GM12801 (cell line): ENCODE results near the gene ALX3.

ENCODE experiments used
- TF ChIP-seq, protein P1 (sequence below): IDR thresholded peaks from one replicate; pipeline ENCODE4 v1.5.1; 2011; ENCODE audit warnings: control low read depth; ENCODE audit not compliant: insufficient read length; ENCODE audit errors: extremely low read depth

Gene ALX3

DNA sequence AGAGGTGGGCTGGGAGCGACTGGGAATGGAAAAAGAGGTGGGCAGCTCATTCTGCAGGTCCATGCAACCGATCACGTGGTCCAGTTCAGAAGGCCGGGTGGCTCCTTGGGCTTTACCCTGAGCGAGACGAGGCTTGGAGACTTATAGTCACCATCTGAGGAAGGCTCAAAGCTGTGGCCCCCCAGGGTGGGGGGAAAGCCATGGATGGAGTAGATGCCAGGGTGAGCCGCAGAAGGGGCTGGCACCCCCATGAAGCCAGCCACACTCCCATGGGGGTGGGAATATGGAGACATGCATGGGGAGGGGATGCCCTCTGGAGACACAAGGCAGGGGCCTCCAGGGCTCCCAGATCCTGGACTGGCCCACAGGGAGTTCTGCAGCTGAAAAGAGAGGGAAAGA is 9.8 kb downstream of the ALX3 start:
- TF ChIP-seq, protein P1, sequence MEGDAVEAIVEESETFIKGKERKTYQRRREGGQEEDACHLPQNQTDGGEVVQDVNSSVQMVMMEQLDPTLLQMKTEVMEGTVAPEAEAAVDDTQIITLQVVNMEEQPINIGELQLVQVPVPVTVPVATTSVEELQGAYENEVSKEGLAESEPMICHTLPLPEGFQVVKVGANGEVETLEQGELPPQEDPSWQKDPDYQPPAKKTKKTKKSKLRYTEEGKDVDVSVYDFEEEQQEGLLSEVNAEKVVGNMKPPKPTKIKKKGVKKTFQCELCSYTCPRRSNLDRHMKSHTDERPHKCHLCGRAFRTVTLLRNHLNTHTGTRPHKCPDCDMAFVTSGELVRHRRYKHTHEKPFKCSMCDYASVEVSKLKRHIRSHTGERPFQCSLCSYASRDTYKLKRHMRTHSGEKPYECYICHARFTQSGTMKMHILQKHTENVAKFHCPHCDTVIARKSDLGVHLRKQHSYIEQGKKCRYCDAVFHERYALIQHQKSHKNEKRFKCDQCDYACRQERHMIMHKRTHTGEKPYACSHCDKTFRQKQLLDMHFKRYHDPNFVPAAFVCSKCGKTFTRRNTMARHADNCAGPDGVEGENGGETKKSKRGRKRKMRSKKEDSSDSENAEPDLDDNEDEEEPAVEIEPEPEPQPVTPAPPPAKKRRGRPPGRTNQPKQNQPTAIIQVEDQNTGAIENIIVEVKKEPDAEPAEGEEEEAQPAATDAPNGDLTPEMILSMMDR = no peak

DNA sequence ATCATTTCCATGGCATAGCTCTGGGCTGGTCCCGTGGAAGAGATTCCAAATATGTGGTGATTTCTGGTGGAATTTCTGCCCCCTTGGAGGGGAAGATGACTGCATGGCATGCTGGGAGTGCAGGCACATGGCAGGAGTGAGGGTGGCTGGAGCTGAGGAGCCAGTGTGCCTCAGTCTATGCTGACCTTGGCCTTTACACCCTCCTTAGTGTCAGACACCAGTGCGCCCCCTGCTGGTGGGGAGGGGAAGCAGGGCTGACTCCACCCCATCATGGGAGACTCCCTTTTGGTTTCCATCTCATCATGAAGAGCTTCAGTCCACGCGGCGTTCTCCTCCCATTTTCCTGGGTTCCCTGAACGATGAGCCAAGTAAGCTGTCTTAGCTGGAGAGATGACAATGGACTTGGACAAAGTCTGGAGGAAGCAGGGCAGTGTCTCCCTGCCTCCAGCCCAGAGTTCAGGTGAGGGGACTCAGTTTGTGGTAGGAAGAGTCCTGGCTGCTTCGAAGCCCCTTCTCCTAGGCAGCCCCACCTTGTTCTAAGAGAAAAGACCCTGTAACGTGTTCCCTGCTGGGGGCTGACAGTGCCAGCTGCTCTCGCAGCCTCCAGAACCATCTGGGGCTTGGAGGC is 10.3 kb downstream of the ALX3 start:
- TF ChIP-seq, protein P1 = peak; percentile 60

DNA sequence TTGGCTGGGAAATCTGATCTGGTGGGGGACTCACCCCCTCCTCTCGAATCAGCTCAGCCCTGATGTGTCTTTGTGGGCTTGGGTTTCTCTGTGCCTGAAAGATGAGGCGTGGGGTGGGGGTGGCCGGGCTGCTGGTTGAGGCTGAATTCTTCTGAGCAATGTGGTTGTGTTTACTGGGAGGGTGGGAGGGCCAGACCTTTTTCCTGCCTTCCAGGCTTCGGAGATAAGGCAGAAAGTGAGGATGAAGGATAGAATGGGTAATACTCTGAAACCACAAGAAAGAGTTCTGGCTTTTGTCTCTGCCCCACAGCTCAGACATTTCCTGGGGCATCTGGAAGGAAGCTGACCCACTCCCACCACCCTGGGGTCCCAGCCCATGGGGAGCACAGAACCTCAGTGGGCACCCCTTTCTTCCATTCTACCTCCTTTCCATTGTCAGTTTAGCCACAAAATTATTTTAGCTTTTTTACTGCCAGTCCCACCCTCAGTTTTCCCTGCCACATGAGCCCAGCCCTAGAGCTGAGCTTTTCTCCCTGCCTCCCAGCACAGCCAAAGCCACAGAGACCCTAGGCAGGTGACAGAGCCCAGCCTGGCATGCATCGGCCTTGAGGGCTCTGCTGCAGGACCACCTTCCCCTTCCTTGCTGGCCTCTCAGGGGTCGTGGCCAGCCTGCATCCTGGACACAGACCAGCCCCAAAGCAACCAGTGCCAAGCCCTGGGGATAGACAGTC is 11.2 kb downstream of the ALX3 start:
- TF ChIP-seq, protein P1 = no peak

DNA sequence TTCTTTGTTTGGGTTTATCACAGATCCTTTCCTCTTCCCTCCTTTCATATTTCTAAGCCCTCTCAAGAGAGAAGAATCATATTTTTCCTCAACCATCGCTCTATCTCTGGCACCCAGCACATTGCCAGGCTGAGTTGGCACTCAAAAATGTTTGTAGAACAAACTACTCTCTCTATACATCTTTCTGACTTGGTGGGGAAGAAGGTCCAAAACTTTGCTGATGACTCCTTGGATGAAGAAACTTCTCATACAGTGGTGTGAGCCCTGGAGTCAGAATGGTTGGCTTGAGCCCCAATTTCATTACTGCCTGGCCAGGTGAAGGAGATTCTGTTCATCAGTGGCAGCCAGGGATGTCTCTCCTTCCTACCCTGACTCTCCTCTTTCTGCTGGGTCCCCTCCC is 11.9 kb downstream of the ALX3 start:
- TF ChIP-seq, protein P1 = no peak

DNA sequence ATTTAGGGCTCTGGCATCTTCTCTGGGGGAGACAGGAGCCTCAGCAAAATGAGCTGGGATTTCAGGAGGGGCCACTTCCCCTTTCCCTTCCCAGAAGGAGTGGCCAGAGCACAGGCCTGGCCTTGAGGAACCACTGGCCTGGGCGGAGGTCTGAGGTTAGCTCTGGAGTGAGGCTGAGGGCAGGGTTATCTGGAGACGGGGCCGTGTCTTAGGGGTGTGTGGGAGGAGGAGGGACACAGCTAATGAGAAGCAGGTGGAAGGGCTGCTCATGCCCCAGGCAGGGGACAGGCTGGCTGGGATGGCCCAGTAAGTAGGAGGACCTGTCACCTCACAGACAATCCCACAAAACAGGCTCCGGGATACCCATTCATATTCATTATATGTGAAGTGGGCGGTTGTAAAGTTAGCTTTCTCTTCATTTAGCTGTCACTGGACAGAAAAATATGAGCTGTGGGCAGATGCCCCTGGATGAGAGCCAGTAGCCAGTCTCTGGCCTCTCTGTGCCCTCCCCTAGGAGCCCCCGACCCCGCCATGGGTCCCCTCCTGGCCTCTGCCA is 12.4 kb downstream of the ALX3 start:
- TF ChIP-seq, protein P1 = no peak

DNA sequence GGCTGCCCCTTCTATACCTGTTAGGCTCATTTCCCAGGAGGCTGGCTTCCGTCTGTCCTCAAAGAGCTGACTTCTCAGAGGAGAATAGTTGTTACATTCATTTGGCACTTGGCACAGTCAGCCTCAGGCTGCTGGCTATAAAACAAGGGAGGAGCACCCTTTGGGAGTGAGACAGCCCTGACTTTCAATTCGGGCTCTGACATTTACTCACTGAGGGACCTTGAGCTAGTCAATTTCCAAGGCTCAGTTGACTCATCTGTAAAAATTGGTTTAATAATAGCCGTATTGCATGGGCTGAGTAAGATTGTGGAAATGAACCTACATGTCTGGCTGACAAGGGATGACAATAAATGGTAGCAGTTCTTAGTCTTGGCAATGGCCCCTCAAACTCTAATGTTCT is 13.7 kb downstream of the ALX3 start:
- TF ChIP-seq, protein P1 = no peak

DNA sequence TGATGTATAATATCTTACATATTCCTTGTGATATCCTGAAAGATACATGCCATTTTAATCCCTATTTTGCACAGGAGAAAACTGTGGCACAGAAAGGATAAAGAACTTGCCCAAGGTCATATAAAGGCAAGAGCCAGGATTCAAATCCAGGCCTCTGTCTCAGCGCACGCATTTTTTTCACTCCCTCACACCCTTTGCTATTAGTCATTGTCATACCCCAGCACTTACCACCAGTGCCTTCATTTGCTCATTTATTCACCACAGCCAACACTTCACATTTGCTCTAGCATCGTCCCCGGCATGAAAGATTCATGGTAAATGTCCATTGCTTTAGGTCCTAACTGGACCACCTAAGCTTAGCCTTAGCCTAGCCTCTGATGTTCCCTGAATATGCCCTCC is 14.2 kb downstream of the ALX3 start:
- TF ChIP-seq, protein P1 = no peak
